SK-N-MC (cell line): ENCODE measurements around the gene CAMTA1.

Experiments
- DNase-seq: peaks from one replicate; pipeline ENCODE4 v3.0.0-alpha.2; 2011; ENCODE audit warnings: low read depth, low spot score
- H3K27ac ChIP-seq: fragments of 200-600 bp; sonication (generic); 2 replicates; pipeline ENCODE4 v1.5.1; 2016; ENCODE audit warnings: mixed run types
- H3K36me3 ChIP-seq: fragments of 200-600 bp; sonication (generic); 2 replicates; pipeline ENCODE4 v1.6.1; 2017; ENCODE audit warnings: antibody characterized with exemption, low read length, mixed read lengths; ENCODE audit not compliant: insufficient read depth
- H3K4me3 ChIP-seq: fragments of 200-600 bp; sonication (generic); 2 replicates; pipeline ENCODE4 v1.5.1; 2016
- H3K9ac ChIP-seq: fragments of 200-600 bp; sonication (generic); 2 replicates; pipeline ENCODE4 v1.8.0; 2017; ENCODE audit warnings: mixed run types, mixed read lengths; ENCODE audit not compliant: insufficient read length
- H3K9me3 ChIP-seq: fragments of 200-600 bp; sonication (generic); 2 replicates; pipeline ENCODE4 v1.6.1; 2017; ENCODE audit warnings: low read depth, mild to moderate bottlenecking, antibody characterized with exemption, low read length, moderate library complexity, mixed read lengths
- EZH2 ChIP-seq: fragments of 200-600 bp; sonication (generic); IDR thresholded peaks from one replicate; pipeline ENCODE4 v1.6.1; 2017; ENCODE audit warnings: antibody characterized with exemption
- FOXP2 ChIP-seq: optimal IDR thresholded peaks from 2 replicates; pipeline ENCODE3; 2011; ENCODE audit warnings: mild to moderate bottlenecking, moderate library complexity; ENCODE audit not compliant: insufficient read depth; ENCODE audit errors: extremely low read length, control extremely low read depth
- POLR2AphosphoS5 ChIP-seq: IDR thresholded peaks from 2 replicates; pipeline ENCODE4 v1.6.1; 2012; ENCODE audit warnings: mild to moderate bottlenecking, low read depth, low read length, borderline replicate concordance

The CAMTA1 gene

DNA sequence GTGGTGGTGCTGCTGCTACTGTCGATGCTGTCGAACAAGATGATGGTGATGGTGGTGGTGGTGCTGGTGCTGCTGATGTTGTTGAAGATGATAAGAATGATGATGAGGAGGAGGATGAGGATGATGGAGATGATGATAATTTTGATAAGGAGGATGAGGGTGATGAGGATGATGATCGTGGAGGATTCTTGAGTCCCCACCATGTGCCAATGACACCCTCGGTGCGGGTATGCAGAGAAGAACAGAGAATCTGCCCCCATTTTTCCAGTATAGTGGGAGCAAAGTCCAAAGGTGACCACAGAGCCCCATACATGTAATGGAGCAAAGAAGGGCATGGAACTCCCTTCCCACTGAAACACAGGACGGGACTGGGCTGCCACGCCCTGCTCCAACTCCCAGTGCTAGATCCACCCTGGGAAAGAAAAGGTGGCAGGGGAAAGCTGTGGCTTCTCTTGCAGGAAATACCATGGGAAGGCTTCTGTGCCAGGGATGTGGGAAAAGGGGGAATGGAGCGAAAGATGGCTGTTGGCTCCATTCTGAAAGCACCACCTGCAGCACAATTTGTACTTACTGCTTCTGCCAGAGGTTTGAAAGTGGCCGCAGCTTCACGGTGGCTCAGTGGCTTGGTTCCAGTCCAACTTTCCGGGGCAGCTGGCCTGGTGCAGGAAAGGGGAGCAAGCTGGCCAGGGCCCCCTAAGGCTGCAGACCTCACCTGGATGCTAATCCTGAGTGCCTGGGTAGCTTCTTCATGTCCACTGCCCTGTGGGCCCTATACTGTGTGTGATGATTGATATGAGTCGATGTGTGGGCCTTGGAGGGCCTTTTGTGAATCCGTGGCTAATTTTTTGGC is 598.6 kb downstream of the CAMTA1 start:
- H3K27ac ChIP-seq = no peak overlapping the region
- H3K4me3 ChIP-seq = no peak overlapping the region
- no peaks in the 10 kb centered on the region for H3K36me3 ChIP-seq
- TF ChIP-seq POLR2AphosphoS5 (no peak), EZH2 (no peak), FOXP2 (no peak)
- no peak overlapping the region for H3K9ac ChIP-seq
- no peak for DNase-seq
- H3K9me3 ChIP-seq = no peaks in the 10 kb centered on the region

DNA sequence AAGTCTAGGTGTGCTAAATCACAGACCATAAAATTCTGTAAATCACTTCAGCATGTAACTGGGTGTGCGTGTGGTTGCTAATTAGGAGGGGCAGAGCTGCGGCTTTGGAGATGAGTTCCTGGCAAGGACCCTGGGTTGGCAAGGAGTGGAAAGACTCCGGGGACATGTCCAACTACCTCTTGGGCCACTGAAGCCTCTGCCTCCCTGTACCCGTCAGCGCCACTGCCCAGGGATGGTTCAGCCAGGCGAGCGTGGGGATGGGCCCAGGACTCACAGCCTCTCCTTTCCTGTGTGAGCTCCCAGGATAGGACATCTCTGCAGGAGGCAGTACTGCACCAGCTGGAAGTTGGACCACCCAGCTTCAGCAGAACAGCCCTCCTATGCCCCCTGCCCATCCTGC is 599.4 kb downstream of the CAMTA1 start:
- no peaks in the 10 kb centered on the region for H3K36me3 ChIP-seq
- no peak for DNase-seq
- H3K27ac ChIP-seq = no peak overlapping the region
- no peak for TF ChIP-seq POLR2AphosphoS5
- TF ChIP-seq EZH2 = no peak
- no peak for TF ChIP-seq FOXP2
- no peak overlapping the region for H3K9ac ChIP-seq
- H3K9me3 ChIP-seq = no peaks in the 10 kb centered on the region
- H3K4me3 ChIP-seq = no peak overlapping the region

DNA sequence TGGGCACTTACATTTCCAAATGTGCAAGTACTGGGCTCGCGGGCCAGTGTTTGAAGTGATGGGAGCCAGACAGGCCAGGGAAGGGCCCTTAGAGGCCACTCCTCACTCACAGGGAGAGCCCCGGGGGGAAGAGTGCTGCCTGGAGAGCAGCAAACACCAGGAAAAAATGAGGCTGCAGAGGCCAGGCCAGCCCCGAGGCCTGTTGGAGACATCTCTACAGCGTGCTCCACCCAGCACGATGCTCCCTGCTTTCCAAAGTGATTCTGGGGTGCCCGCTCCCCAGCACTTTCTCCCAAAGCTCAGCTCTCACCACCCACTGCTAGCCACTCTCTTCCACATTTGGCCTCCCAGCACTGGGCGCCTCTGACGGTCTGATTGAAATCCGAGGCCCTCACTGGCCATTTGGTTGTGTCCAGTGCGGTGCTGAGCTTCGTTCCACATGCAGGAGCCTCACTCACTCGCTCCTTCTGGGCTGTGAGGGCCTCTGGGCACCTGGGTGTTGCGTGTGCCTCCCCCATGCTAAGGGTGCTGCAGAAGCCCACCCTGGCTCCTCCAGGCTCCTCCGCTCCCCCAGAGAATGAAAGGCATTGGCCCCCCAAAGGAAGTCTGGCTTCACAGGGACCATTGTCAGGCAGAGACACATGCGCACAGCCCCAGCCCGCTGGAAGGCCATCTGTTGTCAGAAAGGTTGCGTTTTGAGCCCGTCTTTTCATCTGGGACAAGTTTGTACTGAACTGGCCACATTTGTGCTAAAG is 600.4 kb downstream of the CAMTA1 start:
- DNase-seq = no peak
- no peak overlapping the region for H3K4me3 ChIP-seq
- H3K27ac ChIP-seq = no peak overlapping the region
- H3K9me3 ChIP-seq = no peaks in the 10 kb centered on the region
- H3K36me3 ChIP-seq = no peaks in the 10 kb centered on the region
- H3K9ac ChIP-seq = no peak overlapping the region
- TF ChIP-seq FOXP2 = no peak
- no peak for TF ChIP-seq POLR2AphosphoS5

DNA sequence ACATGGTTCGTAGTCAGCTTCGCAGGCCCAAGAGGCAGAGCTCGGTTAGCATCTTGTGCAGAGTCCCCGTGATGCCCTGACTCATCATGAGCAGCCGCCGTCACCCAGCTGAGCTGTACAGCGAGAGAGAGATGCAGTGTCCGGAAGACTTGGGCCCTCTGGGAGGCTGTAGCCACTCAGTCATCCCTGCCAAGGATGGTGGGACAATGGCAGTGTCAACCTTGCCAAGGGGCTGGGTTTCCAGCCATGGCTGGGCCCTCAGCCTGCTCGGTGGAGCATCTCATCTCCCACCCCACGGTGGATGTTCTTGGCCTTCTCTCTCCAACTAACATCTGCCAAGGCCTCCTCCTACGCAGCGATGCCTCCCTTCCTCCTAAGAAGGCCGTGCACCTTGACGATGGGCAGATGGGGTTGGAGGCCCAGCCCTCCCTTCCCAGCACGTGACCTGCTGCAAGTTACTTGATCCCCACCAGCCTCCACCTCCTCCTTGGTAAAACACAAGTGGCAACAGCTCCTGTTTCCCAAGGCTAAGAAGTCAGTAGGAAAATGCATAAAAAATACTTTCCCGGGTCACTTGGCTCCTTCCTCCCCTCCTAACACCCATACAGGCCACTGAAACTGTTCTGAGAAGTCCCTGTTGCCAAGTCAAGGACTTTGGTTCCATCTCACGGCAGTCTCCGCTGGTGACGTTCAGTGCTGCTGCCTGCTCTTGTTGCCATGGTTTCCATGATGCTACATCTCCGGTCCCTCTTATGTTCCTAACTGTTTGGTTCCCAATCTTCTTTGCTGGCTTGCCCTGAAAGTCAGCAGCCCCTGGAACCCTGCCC is 601.2 kb downstream of the CAMTA1 start:
- TF ChIP-seq EZH2 = no peak
- TF ChIP-seq POLR2AphosphoS5 = no peak
- no peak for TF ChIP-seq FOXP2
- Histone ChIP-seq H3K4me3 (no peak overlapping the region), H3K9me3 (no peaks in the 10 kb centered on the region), H3K27ac (no peak overlapping the region), H3K36me3 (no peaks in the 10 kb centered on the region), H3K9ac (no peak overlapping the region)
- DNase-seq = no peak

DNA sequence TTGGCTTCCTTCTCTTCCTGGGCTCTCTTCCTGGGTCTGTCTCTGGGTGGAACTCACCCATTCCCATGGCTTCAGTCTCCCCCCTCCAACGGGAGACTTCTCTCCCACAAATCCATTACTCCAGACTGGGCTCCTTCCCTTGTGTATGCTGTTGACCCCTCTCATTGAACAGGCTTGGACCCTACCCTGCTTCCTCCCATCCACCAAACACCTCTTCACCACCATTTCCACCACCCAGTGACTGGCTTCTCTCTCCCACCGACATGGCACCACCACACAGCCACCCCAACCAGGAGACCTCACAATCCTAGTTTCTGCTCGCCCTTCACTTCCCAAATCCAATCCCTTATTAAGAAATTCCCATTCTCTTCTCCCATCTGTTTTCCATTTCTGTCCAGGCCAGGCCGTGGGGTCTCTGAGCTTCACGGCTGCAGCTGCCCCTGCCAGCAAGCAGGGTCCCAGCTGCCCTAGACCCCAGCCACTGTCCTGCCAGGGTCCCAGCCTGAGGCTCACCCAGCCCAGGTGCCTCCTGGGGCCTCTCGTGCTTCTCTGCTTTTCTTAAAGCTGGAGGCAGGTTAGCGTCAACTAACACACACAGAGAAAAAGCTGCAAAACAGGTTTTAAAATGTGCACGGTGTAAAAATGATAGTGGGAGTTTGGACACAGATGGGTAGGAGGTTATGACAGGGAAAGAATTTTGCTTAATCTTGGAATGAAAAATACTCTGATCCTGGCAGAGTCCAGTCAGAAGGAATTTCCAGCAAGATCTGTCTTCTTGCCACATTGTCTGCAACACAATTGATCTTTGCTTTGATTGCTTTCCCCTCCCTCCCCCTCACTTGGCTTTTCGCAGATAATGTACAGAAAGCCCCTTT is 602.0 kb downstream of the CAMTA1 start:
- no peak overlapping the region for H3K27ac ChIP-seq
- H3K9me3 ChIP-seq = no peaks in the 10 kb centered on the region
- H3K9ac ChIP-seq = no peak overlapping the region
- TF ChIP-seq EZH2 = no peak
- TF ChIP-seq FOXP2 = no peak
- TF ChIP-seq POLR2AphosphoS5 = no peak
- H3K4me3 ChIP-seq = no peak overlapping the region
- no peaks in the 10 kb centered on the region for H3K36me3 ChIP-seq
- no peak for DNase-seq

DNA sequence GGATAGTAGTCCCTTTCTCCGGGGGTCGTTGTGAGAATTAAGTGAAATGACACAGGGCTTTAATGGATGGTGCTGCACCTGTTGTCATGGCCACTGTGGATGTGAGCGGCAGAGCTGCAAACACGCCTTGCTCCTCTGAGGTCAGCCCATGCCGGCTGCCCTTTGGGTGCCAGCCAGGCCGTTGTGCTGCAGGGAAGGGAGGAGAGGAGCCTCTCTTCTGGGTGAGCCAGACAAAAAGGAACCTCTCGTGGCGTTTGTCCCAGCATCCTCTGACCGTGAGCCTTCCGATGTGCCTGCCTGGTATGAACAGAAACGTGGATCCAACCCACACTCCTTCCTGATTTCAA is 602.9 kb downstream of the CAMTA1 start:
- H3K36me3 ChIP-seq = no peaks in the 10 kb centered on the region
- no peak overlapping the region for H3K4me3 ChIP-seq
- H3K9me3 ChIP-seq = no peaks in the 10 kb centered on the region
- H3K27ac ChIP-seq = no peak overlapping the region
- DNase-seq = no peak
- no peak for TF ChIP-seq FOXP2
- TF ChIP-seq POLR2AphosphoS5 = no peak
- TF ChIP-seq EZH2 = no peak
- H3K9ac ChIP-seq = no peak overlapping the region

DNA sequence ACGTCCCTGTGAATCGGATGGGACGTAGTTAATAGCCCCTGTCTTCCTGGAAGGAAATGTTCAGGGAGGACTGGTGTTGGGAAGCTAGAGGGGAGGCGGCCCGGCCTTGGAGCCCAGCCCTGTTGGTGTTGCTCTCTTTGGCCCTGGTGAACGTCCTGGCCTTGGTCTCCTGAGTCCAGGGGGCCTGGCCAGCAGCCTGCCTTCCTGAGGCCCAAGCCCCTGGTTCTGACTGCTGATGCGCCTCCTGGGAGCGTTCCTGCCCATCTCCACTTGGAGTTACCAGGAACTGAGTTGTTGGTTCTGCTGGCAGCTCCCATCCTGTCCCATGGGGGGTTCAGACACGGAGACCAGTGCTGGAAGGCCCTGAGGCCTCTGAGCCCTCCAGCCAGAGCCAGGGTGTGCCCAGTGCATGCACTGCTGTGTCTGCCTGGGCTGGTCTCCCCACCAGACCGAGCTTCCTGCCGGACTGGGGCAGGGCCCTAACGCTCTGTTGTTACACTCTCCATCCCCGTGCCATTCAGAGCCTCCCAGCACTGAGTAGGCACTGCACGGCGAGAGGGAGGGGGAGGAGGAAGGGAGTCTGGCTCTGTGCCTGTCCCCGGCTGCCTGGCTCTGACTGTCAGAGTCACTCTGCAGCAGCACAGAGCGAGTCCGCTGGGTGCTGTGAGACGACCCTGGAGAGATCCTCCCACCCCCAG is 603.4 kb downstream of the CAMTA1 start:
- H3K36me3 ChIP-seq = no peaks in the 10 kb centered on the region
- no peak for DNase-seq
- no peak overlapping the region for H3K9ac ChIP-seq
- no peak overlapping the region for H3K27ac ChIP-seq
- TF ChIP-seq EZH2 (no peak), FOXP2 (no peak), POLR2AphosphoS5 (no peak)
- no peak overlapping the region for H3K4me3 ChIP-seq
- no peaks in the 10 kb centered on the region for H3K9me3 ChIP-seq
